ENCODE data around the gene HDAC4.

Gene HDAC4

GRCh38 chr2:239279508-239280295 is 121.1 kb downstream of the HDAC4 start:
- no peak for TF ChIP-seq CTCF (conservative IDR thresholded peaks at IDR 0.05; ENCODE audit: control insufficient read depth, insufficient read depth, low read depth, low read length)
- DNase-seq (ENCODE audit: low read depth), result peak; percentile 39
- H3K4me3 ChIP-seq (ENCODE audit: control insufficient read depth, low read depth, low read length), result no peak overlapping the region

DNA sequence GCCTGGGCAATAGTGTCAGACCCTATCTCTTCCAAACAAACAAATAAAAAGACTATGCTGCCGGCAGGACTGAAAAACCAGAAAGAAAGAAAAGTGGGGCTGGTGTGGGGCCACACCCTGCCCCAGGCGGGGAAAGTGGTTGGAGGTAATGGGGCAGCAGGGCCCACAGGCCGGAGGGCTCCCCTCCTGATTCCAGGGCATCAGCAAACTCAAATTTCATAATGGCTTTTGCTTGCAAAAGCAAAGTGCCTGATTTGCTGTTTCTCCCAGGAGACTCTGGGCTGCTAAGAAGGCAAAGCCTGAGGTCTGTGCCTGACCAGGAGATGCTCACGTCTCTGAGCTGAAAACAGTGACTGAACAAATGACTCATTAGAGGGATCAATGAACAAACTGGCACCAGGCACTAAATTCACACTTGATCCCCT is 121.9 kb downstream of the HDAC4 start:
- no peak overlapping the region for H3K4me3 ChIP-seq (ENCODE audit: control insufficient read depth, low read depth, low read length)
- peak; percentile 91 for DNase-seq (ENCODE audit: low read depth)
- no peak for TF ChIP-seq CTCF (conservative IDR thresholded peaks at IDR 0.05; ENCODE audit: control insufficient read depth, insufficient read depth, low read depth, low read length)

GRCh38 chr2:239278361-239278760 is 122.5 kb downstream of the HDAC4 start:
- no peak for TF ChIP-seq CTCF (conservative IDR thresholded peaks at IDR 0.05; ENCODE audit: control insufficient read depth, insufficient read depth, low read depth, low read length)
- H3K4me3 ChIP-seq (ENCODE audit: control insufficient read depth, low read depth, low read length), result no peak overlapping the region
- DNase-seq (ENCODE audit: low read depth), result no peak

DNA sequence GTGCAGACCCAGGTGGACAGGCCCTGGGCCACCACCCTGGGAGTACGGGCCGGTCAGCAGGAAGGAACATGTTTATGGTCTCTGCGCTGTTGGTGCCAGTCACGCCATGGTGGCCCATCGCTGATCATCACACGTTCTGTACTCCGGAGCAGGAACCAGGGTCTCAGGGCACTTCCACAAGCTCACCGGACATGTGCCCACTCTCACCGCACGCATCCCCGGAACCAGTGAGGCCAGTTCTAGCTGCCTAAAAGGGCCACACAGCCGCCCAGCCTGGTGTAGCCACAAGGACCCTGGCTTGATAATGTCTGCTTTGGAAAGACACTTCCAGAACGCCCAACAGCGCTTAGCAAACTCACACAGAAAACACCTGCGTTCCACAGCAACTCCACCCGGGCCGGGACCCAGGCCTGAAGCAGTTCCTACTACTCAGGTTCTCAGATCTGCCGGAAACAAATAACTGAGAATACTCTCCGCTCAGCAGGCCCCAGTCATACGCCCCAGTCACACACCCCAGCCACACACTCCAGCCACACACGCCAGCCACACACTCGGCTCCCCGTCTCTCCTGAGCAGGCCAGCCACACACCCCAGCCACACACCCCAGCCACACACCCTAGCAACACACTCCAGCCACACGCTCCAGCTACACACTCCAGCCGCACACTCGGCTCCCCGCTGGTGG is 123.3 kb downstream of the HDAC4 start:
- TF ChIP-seq CTCF (conservative IDR thresholded peaks at IDR 0.05; ENCODE audit: control insufficient read depth, insufficient read depth, low read depth, low read length), result no peak
- DNase-seq (ENCODE audit: low read depth), result no peak
- H3K4me3 ChIP-seq (ENCODE audit: control insufficient read depth, low read depth, low read length), result no peak overlapping the region

DNA sequence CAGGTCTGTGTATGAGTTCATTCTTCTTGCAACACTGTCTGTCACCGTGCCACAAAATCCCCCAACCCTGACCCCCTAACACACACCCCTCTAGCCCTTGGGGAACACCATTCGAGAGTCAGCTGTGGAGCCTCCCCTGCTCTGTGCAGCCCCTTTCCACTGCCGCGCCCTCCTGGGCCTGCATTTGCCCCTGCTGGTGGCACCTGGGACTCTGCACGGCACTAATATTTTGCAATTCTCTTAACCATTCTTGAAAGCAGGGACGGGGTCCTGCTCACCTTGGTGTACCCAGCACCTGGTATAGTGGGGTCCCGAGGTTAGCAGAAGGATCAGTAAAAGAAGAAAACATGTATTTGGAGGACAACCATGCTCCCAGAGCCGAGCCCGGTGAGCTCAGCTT is 124.0 kb downstream of the HDAC4 start:
- TF ChIP-seq CTCF (conservative IDR thresholded peaks at IDR 0.05; ENCODE audit: control insufficient read depth, insufficient read depth, low read depth, low read length), result peak; percentile 4
- no peak overlapping the region for H3K4me3 ChIP-seq (ENCODE audit: control insufficient read depth, low read depth, low read length)
- DNase-seq (ENCODE audit: low read depth), result no peak

GRCh38 chr2:239275847-239276831 is 124.7 kb downstream of the HDAC4 start:
- peak; percentile 93 for DNase-seq (ENCODE audit: low read depth)
- no peak for TF ChIP-seq CTCF (conservative IDR thresholded peaks at IDR 0.05; ENCODE audit: control insufficient read depth, insufficient read depth, low read depth, low read length)
- H3K4me3 ChIP-seq (ENCODE audit: control insufficient read depth, low read depth, low read length), result peak overlapping the region; percentile 13

Data from fibroblast of mammary gland (primary cell).